Immature natural killer cell (primary cell): Measurements from ENCODE around the gene ARL6IP1. TPM values are rescaled to one million over a fixed set of nuclear protein-coding genes. Genes with fewer than 3 reads are reported as not detected.
A peak's percentile ranks its signal among the peaks of the same experiment; 100 is the strongest.

ENCODE experiments used
- DNase-seq, 3 donors: peaks; one replicate each; pipeline ENCODE4 v3.0.0; 2022; ENCODE audit warnings: mixed read lengths in 1 of 3
- H3K27ac Mint-ChIP-seq, 6 donors: one replicate each; pipeline ENCODE4 v1.8.0; 2020; ENCODE audit warnings: mixed read lengths in 6 of 6, mild to moderate bottlenecking in 5 of 6, inconsistent platforms in 4 of 6, moderate library complexity in 3 of 6
- H3K27me3 Mint-ChIP-seq, 3 donors: one replicate each; pipeline ENCODE4 v1.8.0; 2020 to 2021; ENCODE audit warnings: low read depth in 3 of 3, mild to moderate bottlenecking in 3 of 3, mixed read lengths in 3 of 3, moderate library complexity in 3 of 3, inconsistent platforms in 1 of 3
- H3K36me3 Mint-ChIP-seq, 3 donors: one replicate each; pipeline ENCODE4 v1.8.0; 2020; ENCODE audit warnings: mixed read lengths in 3 of 3, inconsistent platforms in 2 of 3, mild to moderate bottlenecking in 2 of 3
- H3K4me1 Mint-ChIP-seq, 2 donors: one replicate each; pipeline ENCODE4 v1.8.0; 2020; ENCODE audit warnings: inconsistent platforms in 2 of 2, mild to moderate bottlenecking in 2 of 2, mixed read lengths in 2 of 2, moderate library complexity in 1 of 2
- H3K4me3 Mint-ChIP-seq, 5 donors: one replicate each; pipeline ENCODE4 v1.8.0; 2020; ENCODE audit warnings: mild to moderate bottlenecking in 5 of 5, mixed read lengths in 5 of 5, inconsistent platforms in 3 of 5, moderate library complexity in 3 of 5
- H3K9me3 Mint-ChIP-seq, 6 donors: one replicate each; pipeline ENCODE4 v1.8.0; 2020; ENCODE audit warnings: mild to moderate bottlenecking in 6 of 6, mixed read lengths in 6 of 6, inconsistent platforms in 4 of 6, moderate library complexity in 3 of 6
- polyA plus RNA-seq, 3 donors: library from polyadenylated mRNA; unstranded; fragments of 300-500 nt; fragmentation: Illumina TruSeq; gene quantifications; one replicate each; pipeline ENCODE4 v1.2.3, GENCODE V29; 2021

The ARL6IP1 gene
- polyA plus RNA-seq, 3 donors from 2014 or later = 267 to 497 (median 308) TPM

- H3K27me3 Mint-ChIP-seq = peaks cover 0 to 6% (median 2%) of the 10 kb centered on the region in 3 donors
- peaks cover 0 to 1% (median 0%) of the 10 kb centered on the region in 6 donors for H3K9me3 Mint-ChIP-seq
- no peak overlapping the region for H3K27ac Mint-ChIP-seq
- no peak for DNase-seq
- peaks cover 19 to 51% (median 32%) of the 10 kb centered on the region in 3 donors for H3K36me3 Mint-ChIP-seq
- no peaks in the 10 kb centered on the region for H3K4me1 Mint-ChIP-seq
- H3K4me3 Mint-ChIP-seq = no peak overlapping the region
These were observed 10.6 kb upstream of the ARL6IP1 start for GRCh38 chr16:18811925-18812324.

- Mint-ChIP-seq H3K4me1 (peaks cover 3 to 5% of the 10 kb centered on the region in 2 donors), H3K27me3 (peaks cover 0 to 5% (median 2%) of the 10 kb centered on the region in 3 donors), H3K36me3 (peaks cover 15 to 46% (median 29%) of the 10 kb centered on the region in 3 donors), H3K27ac (peak overlapping the region in 1 of 6 donors; percentile 3), H3K4me3 (peak overlapping the region in 1 of 5 donors; percentile 30), H3K9me3 (peaks cover 0 to 1% (median 0%) of the 10 kb centered on the region in 6 donors)
- DNase-seq = no peak
These were observed 7.8 kb upstream of the ARL6IP1 start for GRCh38 chr16:18809165-18809564.

GRCh38 chr16:18805257-18805773 is 4.0 kb upstream of the ARL6IP1 start:
- Mint-ChIP-seq H3K27me3 (peaks cover 11 to 22% (median 13%) of the 10 kb centered on the region in 3 donors), H3K4me1 (peaks cover 34 to 37% of the 10 kb centered on the region in 2 donors), H3K36me3 (peaks cover 12 to 23% (median 21%) of the 10 kb centered on the region in 3 donors), H3K9me3 (peaks cover 0 to 1% (median 0%) of the 10 kb centered on the region in 6 donors), H3K4me3 (no peak overlapping the region), H3K27ac (peak overlapping the region in 3 of 6 donors; percentile 16 to 81 (median 16))
- no peak for DNase-seq

GRCh38 chr16:18804540-18804939 is 3.2 kb upstream of the ARL6IP1 start:
- Mint-ChIP-seq H3K4me1 (peaks cover 42 to 45% of the 10 kb centered on the region in 2 donors), H3K9me3 (no peaks in the 10 kb centered on the region), H3K27me3 (peaks cover 11 to 21% (median 15%) of the 10 kb centered on the region in 3 donors), H3K4me3 (no peak overlapping the region), H3K36me3 (peaks cover 12 to 16% (median 13%) of the 10 kb centered on the region in 3 donors), H3K27ac (peak overlapping the region in 4 of 6 donors; percentile 46 to 81 (median 75))
- DNase-seq = no peak

- Mint-ChIP-seq H3K27ac (peak overlapping the region; percentile 46 to 96 (median 80)), H3K36me3 (peaks cover 6 to 9% (median 9%) of the 10 kb centered on the region in 3 donors), H3K9me3 (no peaks in the 10 kb centered on the region), H3K4me3 (peak overlapping the region in 4 of 5 donors; percentile 28 to 67 (median 47)), H3K27me3 (peaks cover 11 to 19% (median 19%) of the 10 kb centered on the region in 3 donors), H3K4me1 (peaks cover 46 to 51% of the 10 kb centered on the region in 2 donors)
- no peak for DNase-seq
These were observed 2.5 kb upstream of the ARL6IP1 start for GRCh38 chr16:18803569-18804462.

- peak overlapping the region; percentile 65 to 98 (median 87) for H3K27ac Mint-ChIP-seq
- H3K36me3 Mint-ChIP-seq = peaks cover 0 to 3% (median 3%) of the 10 kb centered on the region in 3 donors
- DNase-seq = no peak
These were observed 1.5 kb upstream of the ARL6IP1 start for GRCh38 chr16:18802767-18803343.

GRCh38 chr16:18800775-18801144 is 589 bp downstream of the ARL6IP1 start:
- Mint-ChIP-seq H3K4me1 (peaks cover 48 to 66% of the 10 kb centered on the region in 2 donors), H3K4me3 (peak overlapping the region; percentile 91 to 97 (median 94)), H3K9me3 (no peaks in the 10 kb centered on the region), H3K27me3 (peaks cover 11 to 19% (median 19%) of the 10 kb centered on the region in 3 donors), H3K27ac (peak overlapping the region; percentile 85 to 98 (median 95)), H3K36me3 (peaks cover 3 to 12% (median 6%) of the 10 kb centered on the region in 3 donors)
- no peak for DNase-seq

More at GRCh38 chr16:18802767-18803343, 1.5 kb upstream of the ARL6IP1 start:
- Mint-ChIP-seq H3K9me3 (no peaks in the 10 kb centered on the region), H3K27me3 (peaks cover 11 to 19% (median 19%) of the 10 kb centered on the region in 3 donors), H3K4me1 (peaks cover 46 to 60% of the 10 kb centered on the region in 2 donors), H3K4me3 (peak overlapping the region; percentile 38 to 97 (median 91))

- Mint-ChIP-seq H3K36me3 (peaks cover 3 to 16% (median 10%) of the 10 kb centered on the region in 3 donors), H3K27ac (peak overlapping the region; percentile 85 to 98 (median 95)), H3K4me3 (peak overlapping the region; percentile 91 to 97 (median 94)), H3K4me1 (peaks cover 48 to 66% of the 10 kb centered on the region in 2 donors), H3K9me3 (no peaks in the 10 kb centered on the region), H3K27me3 (peaks cover 11 to 19% (median 19%) of the 10 kb centered on the region in 3 donors)
- no peak for DNase-seq
These were observed 1.1 kb downstream of the ARL6IP1 start for GRCh38 chr16:18800293-18800692.

- peak overlapping the region; percentile 32 to 98 (median 86) for H3K27ac Mint-ChIP-seq
- H3K36me3 Mint-ChIP-seq = peaks cover 3 to 17% (median 10%) of the 10 kb centered on the region in 3 donors
- no peak for DNase-seq
- peaks cover 11 to 21% (median 19%) of the 10 kb centered on the region in 3 donors for H3K27me3 Mint-ChIP-seq
- peak overlapping the region; percentile 91 to 97 (median 94) for H3K4me3 Mint-ChIP-seq
- peaks cover 46 to 66% of the 10 kb centered on the region in 2 donors for H3K4me1 Mint-ChIP-seq
- H3K9me3 Mint-ChIP-seq = no peaks in the 10 kb centered on the region
These were observed 1.8 kb downstream of the ARL6IP1 start for GRCh38 chr16:18799500-18799899.

- DNase-seq = no peak
- Mint-ChIP-seq H3K36me3 (peaks cover 12 to 26% (median 18%) of the 10 kb centered on the region in 3 donors), H3K9me3 (no peaks in the 10 kb centered on the region), H3K27me3 (peaks cover 11 to 19% (median 19%) of the 10 kb centered on the region in 3 donors), H3K4me1 (peaks cover 33 to 49% of the 10 kb centered on the region in 2 donors), H3K4me3 (no peak overlapping the region), H3K27ac (peak overlapping the region in 2 of 6 donors; percentile 40 to 41)
These were observed 3.6 kb downstream of the ARL6IP1 start for GRCh38 chr16:18797746-18798145.

GRCh38 chr16:18796377-18796776 is 5.0 kb downstream of the ARL6IP1 start:
- Mint-ChIP-seq H3K4me1 (peaks cover 24 to 42% of the 10 kb centered on the region in 2 donors), H3K9me3 (no peaks in the 10 kb centered on the region), H3K36me3 (peaks cover 14 to 30% (median 20%) of the 10 kb centered on the region in 3 donors), H3K27me3 (peaks cover 6 to 12% (median 9%) of the 10 kb centered on the region in 3 donors), H3K27ac (peak overlapping the region in 1 of 6 donors; percentile 44), H3K4me3 (no peak overlapping the region)
- DNase-seq = no peak

- Mint-ChIP-seq H3K36me3 (peaks cover 26 to 45% (median 31%) of the 10 kb centered on the region in 3 donors), H3K27me3 (peaks cover 4 to 16% (median 15%) of the 10 kb centered on the region in 3 donors), H3K4me1 (peaks cover 28 to 39% of the 10 kb centered on the region in 2 donors), H3K9me3 (no peaks in the 10 kb centered on the region), H3K4me3 (no peak overlapping the region), H3K27ac (peak overlapping the region in 4 of 6 donors; percentile 15 to 60 (median 21))
- no peak for DNase-seq
These were observed 8.4 kb downstream of the ARL6IP1 start for GRCh38 chr16:18792836-18793433.
